ENCODE data around the gene HSD11B2. TPM values are rescaled to one million over a fixed set of nuclear protein-coding genes. Genes with fewer than 3 reads are reported as not detected.

Gene HSD11B2
- total RNA-seq, 2 donors from 2014 or later, result not detected

DNA sequence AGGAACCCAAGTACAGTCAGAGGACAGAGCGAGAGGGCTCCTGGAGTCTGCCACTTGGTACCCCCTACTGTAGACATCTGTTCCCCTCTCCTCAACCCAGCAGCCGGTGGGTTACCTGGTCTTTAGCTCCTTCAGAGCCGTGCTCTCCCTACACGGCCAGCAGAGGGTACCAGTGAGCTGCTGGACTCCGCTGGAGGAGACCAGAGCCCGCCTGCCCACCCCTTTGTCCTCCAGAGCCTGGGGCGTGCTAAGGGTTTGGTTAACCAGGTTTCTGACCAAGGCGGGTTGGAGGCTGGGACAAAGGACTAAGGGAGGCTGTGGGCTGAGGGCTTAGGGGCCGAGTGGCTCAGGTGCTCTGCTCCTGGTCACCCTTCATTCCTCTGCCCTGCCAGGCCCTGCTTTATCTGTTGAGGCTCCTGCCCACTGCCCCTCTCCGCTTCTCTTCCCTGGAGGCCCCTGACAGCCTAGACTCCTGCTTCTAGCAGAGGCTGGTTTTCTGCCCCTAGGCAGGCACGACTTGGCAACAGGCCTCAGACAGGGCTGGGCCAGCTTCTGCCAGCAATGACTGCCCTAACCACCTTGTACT is 2.7 kb upstream of the HSD11B2 start:
- Histone ChIP-seq H3K27ac (no peak overlapping the region), H3K27me3 (no peaks in the 10 kb centered on the region), H3K36me3 (no peaks in the 10 kb centered on the region), H3K9me3 (no peaks in the 10 kb centered on the region), H3K4me1 (peaks cover 0 to 45% of the 10 kb centered on the region in 2 donors), H3K4me3 (no peak overlapping the region)
- TF ChIP-seq CTCF (IDR thresholded peaks at IDR 0.05), result peak; percentile 66 to 90
- DNase-seq (ENCODE audit: low spot score), result no peak

GRCh38 chr16:67429053-67429798 is 1.7 kb upstream of the HSD11B2 start:
- DNase-seq (ENCODE audit: low spot score), result no peak
- Histone ChIP-seq H3K27me3 (no peaks in the 10 kb centered on the region), H3K4me1 (peaks cover 0 to 39% of the 10 kb centered on the region in 2 donors), H3K9me3 (no peaks in the 10 kb centered on the region), H3K27ac (no peak overlapping the region), H3K36me3 (no peaks in the 10 kb centered on the region), H3K4me3 (no peak overlapping the region)
- TF ChIP-seq CTCF (IDR thresholded peaks at IDR 0.05), result no peak

DNA sequence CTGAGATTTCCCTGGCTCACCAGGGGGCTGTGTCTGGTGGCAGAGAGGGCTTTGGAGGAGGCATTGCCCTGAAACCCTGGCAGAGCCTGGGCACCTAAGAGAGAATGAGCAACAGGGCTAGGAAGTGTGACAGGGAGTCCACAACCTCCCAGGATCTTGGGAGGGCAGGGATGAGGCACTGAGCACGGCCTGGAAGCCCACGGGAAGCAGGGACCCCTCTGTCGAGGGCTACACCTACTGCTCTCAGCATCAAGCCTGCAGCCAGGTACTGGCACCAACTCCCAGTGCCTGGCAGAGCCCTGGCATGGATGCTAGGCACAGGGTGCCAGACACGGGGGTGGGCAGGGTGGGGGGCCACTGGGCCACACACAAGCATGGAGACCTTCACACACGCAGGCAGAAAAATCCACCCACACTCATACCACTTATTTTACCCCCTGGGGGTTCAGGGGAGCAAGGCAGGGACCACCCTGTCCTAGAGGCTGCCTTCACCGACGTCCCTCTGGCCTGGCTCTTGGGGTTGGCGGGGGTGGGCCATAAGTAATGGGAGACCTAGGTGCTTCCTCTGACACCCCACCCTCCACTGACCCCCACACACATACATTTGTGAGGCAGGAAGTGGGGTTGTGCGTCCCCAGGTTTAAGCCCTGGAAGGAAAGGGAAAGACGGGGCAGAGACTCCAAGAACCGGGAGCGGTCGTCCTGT is 970 bp upstream of the HSD11B2 start:
- no peak for TF ChIP-seq CTCF (IDR thresholded peaks at IDR 0.05)
- Histone ChIP-seq H3K27me3 (no peaks in the 10 kb centered on the region), H3K27ac (no peak overlapping the region), H3K4me3 (peak overlapping the region in 1 of 2 donors; percentile 55), H3K36me3 (no peaks in the 10 kb centered on the region), H3K4me1 (peaks cover 0 to 39% of the 10 kb centered on the region in 2 donors), H3K9me3 (no peaks in the 10 kb centered on the region)
- no peak for DNase-seq (ENCODE audit: low spot score)

DNA sequence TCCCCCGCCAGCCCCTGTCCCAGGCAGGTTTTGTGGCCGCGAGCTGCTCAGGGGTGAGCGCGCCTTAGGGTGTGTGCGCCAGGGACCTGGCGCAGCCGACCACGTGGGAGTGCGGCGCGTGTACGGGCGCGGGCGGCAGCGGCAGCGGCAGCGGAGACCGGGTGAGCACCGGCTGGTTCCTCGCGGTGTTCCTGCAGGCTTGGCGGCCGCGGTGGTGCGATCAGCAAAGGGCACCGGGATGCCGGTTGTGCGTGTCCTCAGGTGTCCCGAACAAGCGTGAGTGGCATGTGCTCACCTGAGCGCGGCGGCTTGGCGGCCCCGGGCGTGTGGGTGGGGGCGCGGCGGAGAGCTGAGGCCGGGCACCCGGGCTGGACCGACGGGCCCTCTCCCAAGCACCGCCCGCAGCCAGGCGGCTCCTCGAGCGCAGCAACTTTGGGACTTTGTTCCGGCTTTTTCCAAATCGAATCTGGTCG is 381 bp upstream of the HSD11B2 start:
- no peak for TF ChIP-seq CTCF (IDR thresholded peaks at IDR 0.05)
- no peaks in the 10 kb centered on the region for H3K27me3 ChIP-seq

DNA sequence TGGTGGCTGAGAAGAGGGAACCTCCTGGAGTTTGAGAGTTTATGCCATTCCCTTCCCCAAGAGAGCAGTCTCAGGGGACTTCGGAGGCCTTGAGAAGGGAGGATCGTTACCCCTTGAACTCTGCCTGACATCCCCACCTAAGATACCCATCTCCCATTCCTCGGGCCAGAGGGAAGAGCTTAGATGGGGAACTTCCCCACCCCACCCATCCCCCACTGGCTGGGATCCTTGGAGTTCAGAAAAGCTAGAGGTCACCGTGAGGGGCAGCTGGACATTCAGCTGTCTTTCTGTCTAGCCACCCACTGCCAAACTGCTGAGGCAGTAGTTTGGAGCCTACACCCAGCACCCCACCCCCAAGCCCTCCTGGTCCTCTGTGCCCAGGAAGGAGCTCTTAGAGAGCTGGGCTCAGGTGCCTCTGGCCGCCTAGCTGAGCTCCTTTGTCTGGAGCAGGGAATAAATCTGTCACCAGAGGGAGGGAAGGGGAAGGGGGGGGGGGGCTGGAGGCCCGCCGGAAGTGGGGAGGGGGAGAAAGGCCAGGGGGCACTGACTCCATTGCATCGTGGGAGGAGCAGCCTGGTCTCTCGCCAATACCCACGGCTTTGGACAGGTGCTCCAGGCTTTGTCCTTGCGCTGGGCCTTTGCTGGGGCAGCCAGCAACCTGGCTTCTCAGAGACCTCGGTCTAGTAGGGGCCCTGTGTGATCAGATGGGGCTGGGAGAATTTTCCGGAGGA is 1.0 kb downstream of the HSD11B2 start:
- Histone ChIP-seq H3K27ac (no peak overlapping the region), H3K9me3 (no peaks in the 10 kb centered on the region), H3K4me3 (peak overlapping the region in 1 of 2 donors; percentile 55), H3K27me3 (no peaks in the 10 kb centered on the region), H3K36me3 (no peaks in the 10 kb centered on the region), H3K4me1 (peaks cover 0 to 36% of the 10 kb centered on the region in 2 donors)
- no peak for TF ChIP-seq CTCF (IDR thresholded peaks at IDR 0.05)
- DNase-seq (ENCODE audit: low spot score), result no peak

More for the DNA sequence above, 381 bp upstream of the HSD11B2 start:
- Histone ChIP-seq H3K4me3 (peak overlapping the region; percentile 30 to 55), H3K4me1 (peaks cover 0 to 39% of the 10 kb centered on the region in 2 donors), H3K36me3 (no peaks in the 10 kb centered on the region), H3K27ac (no peak overlapping the region), H3K9me3 (no peaks in the 10 kb centered on the region)
- DNase-seq (ENCODE audit: low spot score), result no peak

All from right atrium auricular region (tissue), 2 donors.